ENCODE data around the gene MSMO1.

- TF ChIP-seq CTCF (IDR thresholded peaks at IDR 0.05 in 8 of 11, conservative IDR thresholded peaks at IDR 0.05 in 3 of 11) (no peak), POLR2A (IDR thresholded peaks at IDR 0.05) (no peak), POLR2AphosphoS5 (IDR thresholded peaks at IDR 0.05) (no peak)
Observed at GRCh38 chr4:165380805-165381204, 53.3 kb downstream of the MSMO1 start.

All from spleen (tissue), 7 donors.